Body of pancreas (tissue), 4 donors: ENCODE results near the gene PRMT2. TPM values are rescaled to one million over a fixed set of nuclear protein-coding genes. Genes with fewer than 3 reads are reported as not detected.
A peak's percentile ranks its signal among the peaks of the same experiment; 100 is the strongest.

Source experiments
- ATAC-seq: fragments of 150-250 bp; one replicate; pipeline ENCODE4 v1.9.1; 2016
- DNase-seq, 4 donors: peaks; one replicate each; pipeline ENCODE4 v3.0.0-alpha.2; 2019
- H3K27ac ChIP-seq, 4 donors: fragments of 200-600 bp; sonication (generic); 1 replicate in 3 of 4; 2 replicates in 1 of 4; pipeline versions ENCODE4 v1.5.1 to v1.6.1; 2016 to 2019; ENCODE audit warnings: mild to moderate bottlenecking in 1 of 4, mixed read lengths in 1 of 4, moderate library complexity in 1 of 4
- H3K27me3 ChIP-seq, 2 donors: fragments of 200-600 bp; sonication (generic); one replicate each; pipeline ENCODE4 v1.6.0; 2016; ENCODE audit warnings: mild to moderate bottlenecking in 1 of 2
- H3K36me3 ChIP-seq, 2 donors: fragments of 200-600 bp; sonication (generic); replicated peaks in 1 of 2; 2 replicates each; pipeline ENCODE4 v1.5.1; 2016; ENCODE audit warnings: low read depth in 2 of 2; ENCODE audit not compliant: insufficient read depth in 1 of 2
- H3K4me1 ChIP-seq: fragments of 200-600 bp; sonication (generic); one replicate; pipeline ENCODE4 v1.6.0; 2016
- H3K4me3 ChIP-seq, 2 donors: fragments of 200-600 bp; sonication (generic); 1 replicate in 1 of 2; 2 replicates in 1 of 2; pipeline ENCODE4 v1.5.1; 2016 to 2019
- H3K9me3 ChIP-seq, 3 donors: fragments of 200-600 bp; sonication (generic); 1 replicate in 2 of 3; 2 replicates in 1 of 3; pipeline ENCODE4 v1.5.1; 2016
- POLR2A ChIP-seq, 3 donors: fragments of 450-650 bp; IDR thresholded peaks; one replicate each; pipeline ENCODE4 v1.6.1; 2016; ENCODE audit warnings: antibody characterized with exemption in 3 of 3, mild to moderate bottlenecking in 2 of 3
- WGBS, 2 donors: methylation state at CpG; one replicate each; pipeline ENCODE4 v1.1.5; 2017; 5-methylcytosine and 5-hydroxymethylcytosine counted together
- intact Hi-C: fragments of 100-400 bp; cut with DNase I; formaldehyde crosslinking; loops from one replicate; pipeline ENCODE4 v1.15.1; 2023
- total RNA-seq, 2 donors: library from RNA; depleted of rRNA; stranded (reverse); fragments of >200 nt; gene quantifications; one replicate each; pipeline ENCODE4 v1.1.0, GENCODE V29; 2016
- TF ChIP-seq, protein P1 (sequence below), 7 experiments: fragments of 450-650 bp in 4 of 7; fragments of 200-600 bp in 3 of 7; sonication (generic) in 3 of 7; IDR thresholded peaks; one replicate each; pipeline ENCODE4 v1.5.1; 2016 to 2019; ENCODE audit warnings: antibody characterized with exemption in 7 of 7

Gene PRMT2
- total RNA-seq, 2 donors from 2014 or later: 30.0 to 63.6 TPM

DNA sequence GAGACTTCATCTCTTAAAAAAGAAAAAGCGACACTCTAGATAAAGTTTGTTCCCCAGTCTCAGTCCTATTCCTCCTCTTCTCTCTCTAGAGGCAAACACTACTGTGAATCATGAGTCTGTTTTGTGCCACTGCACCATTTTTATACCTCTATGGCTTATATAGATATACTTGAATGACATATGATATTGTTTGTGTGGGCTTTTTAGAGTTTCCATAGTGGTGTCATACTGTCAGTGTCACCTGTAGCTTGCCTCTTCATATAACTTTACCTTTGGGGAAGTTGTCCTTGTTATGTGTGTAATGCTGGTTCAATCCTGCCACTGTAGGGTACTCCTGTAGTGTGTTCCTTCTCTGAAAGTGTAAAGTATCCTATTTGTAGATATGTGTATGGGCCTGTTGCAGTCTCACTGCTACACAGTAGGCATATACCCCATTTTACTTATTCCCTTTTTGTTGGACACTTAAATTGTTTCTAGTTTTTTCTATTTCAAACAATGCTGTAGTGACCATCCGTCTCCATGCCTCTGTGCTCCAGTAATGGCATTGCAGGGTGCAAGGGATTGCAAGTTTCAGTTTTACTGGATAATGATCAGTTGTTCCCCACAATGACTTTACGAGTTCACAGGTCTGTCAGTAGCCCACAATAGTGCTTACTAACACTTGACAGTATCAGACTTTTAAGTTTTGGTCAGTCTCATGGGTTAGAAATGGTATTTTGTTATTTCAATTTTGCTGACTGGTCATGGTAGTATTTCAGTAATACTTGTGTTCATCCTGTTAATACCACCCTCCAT is 2.7 kb downstream of the PRMT2 start:
- Histone ChIP-seq H3K9me3 (no peaks in the 10 kb centered on the region), H3K27me3 (no peaks in the 10 kb centered on the region), H3K4me3 (no peak overlapping the region), H3K4me1 (peaks cover 22% of the 10 kb centered on the region), H3K36me3 (no peaks in the 10 kb centered on the region), H3K27ac (no peak overlapping the region)
- TF ChIP-seq, protein P1, sequence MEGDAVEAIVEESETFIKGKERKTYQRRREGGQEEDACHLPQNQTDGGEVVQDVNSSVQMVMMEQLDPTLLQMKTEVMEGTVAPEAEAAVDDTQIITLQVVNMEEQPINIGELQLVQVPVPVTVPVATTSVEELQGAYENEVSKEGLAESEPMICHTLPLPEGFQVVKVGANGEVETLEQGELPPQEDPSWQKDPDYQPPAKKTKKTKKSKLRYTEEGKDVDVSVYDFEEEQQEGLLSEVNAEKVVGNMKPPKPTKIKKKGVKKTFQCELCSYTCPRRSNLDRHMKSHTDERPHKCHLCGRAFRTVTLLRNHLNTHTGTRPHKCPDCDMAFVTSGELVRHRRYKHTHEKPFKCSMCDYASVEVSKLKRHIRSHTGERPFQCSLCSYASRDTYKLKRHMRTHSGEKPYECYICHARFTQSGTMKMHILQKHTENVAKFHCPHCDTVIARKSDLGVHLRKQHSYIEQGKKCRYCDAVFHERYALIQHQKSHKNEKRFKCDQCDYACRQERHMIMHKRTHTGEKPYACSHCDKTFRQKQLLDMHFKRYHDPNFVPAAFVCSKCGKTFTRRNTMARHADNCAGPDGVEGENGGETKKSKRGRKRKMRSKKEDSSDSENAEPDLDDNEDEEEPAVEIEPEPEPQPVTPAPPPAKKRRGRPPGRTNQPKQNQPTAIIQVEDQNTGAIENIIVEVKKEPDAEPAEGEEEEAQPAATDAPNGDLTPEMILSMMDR (IDR thresholded peaks at IDR 0.05): no peak
- no peak for TF ChIP-seq POLR2A (IDR thresholded peaks at IDR 0.05)
- ATAC-seq (no peak), DNase-seq (no peak)
- intact Hi-C loops: no loop called here
- WGBS, 2 donors: 69 to 79% methylated on average over 3 of the region's 3 CpGs

DNA sequence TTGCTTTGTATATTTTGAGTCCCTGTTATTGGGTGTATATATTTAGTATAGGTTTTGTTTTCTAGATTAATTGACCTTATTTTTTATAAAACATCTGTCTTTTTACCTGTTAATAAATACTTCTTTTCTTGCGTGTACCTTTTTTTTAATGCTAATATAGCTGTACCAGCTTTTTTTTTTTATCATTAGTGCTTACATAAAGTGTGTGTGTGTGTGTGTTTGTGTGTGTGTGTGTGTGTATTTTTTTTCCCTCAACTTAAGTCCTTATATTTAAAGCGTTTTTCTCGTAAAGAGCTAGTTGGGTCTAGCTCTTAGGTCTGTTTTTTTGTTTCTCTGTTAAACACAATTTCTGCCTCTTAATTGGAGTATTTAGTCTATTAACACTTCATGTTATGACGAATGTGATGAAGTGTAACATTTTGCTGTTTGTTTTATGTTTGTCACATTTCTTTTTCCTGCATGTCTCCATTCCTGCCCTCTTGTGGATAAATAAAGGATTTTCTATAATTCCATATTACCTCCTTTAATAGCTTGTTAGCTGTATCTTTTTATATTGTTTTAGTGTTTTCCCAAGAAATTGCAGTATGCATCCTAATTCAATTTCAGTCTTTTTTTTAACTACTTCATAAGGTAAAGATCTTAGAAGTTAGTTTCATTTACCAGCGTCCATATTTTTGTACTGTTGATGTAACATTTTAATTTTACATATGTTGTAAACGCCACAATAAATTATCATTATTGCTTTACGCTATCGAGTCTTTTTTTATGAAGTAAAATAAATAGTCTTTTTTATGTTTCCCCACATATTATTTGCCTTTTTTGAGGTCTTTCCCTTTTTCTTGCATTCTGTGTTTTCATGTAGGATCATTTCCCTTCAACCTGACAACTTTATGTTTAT is 4.3 kb downstream of the PRMT2 start:
- intact Hi-C loops: no loop called here
- Histone ChIP-seq H3K36me3 (peaks cover 0 to 3% of the 10 kb centered on the region in 2 donors), H3K27ac (no peak overlapping the region), H3K4me1 (peaks cover 18% of the 10 kb centered on the region), H3K4me3 (no peak overlapping the region), H3K9me3 (no peaks in the 10 kb centered on the region), H3K27me3 (no peaks in the 10 kb centered on the region)
- TF ChIP-seq, protein P1 (IDR thresholded peaks at IDR 0.05): peak in 6 of 7 experiments; percentile 22 to 49 (median 38)
- no peak for TF ChIP-seq POLR2A (IDR thresholded peaks at IDR 0.05)
- no peak for ATAC-seq
- WGBS, 2 donors: 78 to 84% methylated on average over 8 of the region's 8 CpGs
- DNase-seq: no peak

DNA sequence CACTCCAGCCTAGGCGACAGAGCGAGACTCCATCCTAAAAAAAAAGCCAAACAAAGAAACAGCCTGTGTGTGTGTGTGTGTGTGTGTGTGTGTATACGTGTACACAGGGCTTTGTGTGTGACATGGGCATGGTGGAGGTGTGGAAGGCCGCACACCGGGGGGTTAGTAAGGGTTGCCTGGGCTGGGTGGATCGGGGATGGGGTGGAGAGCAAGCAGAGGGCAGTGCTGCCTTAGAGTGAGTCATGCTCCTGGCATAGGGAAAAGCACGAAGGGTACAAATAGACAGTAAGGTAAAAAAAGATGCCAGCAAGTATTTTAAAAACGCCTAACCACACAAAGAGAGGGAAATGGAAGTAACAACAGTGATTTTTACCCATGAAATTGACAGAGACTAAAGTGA is 6.2 kb downstream of the PRMT2 start:
- TF ChIP-seq, protein P1 (IDR thresholded peaks at IDR 0.05): no peak
- TF ChIP-seq POLR2A (IDR thresholded peaks at IDR 0.05): no peak
- intact Hi-C loops: no loop called here
- ATAC-seq: no peak
- Histone ChIP-seq H3K27me3 (no peaks in the 10 kb centered on the region), H3K27ac (no peak overlapping the region), H3K36me3 (peaks cover 0 to 10% of the 10 kb centered on the region in 2 donors), H3K9me3 (no peaks in the 10 kb centered on the region), H3K4me3 (no peak overlapping the region), H3K4me1 (peaks cover 7% of the 10 kb centered on the region)
- WGBS, 2 donors: 81 to 87% methylated on average over 8 of the region's 8 CpGs
- no peak for DNase-seq

DNA sequence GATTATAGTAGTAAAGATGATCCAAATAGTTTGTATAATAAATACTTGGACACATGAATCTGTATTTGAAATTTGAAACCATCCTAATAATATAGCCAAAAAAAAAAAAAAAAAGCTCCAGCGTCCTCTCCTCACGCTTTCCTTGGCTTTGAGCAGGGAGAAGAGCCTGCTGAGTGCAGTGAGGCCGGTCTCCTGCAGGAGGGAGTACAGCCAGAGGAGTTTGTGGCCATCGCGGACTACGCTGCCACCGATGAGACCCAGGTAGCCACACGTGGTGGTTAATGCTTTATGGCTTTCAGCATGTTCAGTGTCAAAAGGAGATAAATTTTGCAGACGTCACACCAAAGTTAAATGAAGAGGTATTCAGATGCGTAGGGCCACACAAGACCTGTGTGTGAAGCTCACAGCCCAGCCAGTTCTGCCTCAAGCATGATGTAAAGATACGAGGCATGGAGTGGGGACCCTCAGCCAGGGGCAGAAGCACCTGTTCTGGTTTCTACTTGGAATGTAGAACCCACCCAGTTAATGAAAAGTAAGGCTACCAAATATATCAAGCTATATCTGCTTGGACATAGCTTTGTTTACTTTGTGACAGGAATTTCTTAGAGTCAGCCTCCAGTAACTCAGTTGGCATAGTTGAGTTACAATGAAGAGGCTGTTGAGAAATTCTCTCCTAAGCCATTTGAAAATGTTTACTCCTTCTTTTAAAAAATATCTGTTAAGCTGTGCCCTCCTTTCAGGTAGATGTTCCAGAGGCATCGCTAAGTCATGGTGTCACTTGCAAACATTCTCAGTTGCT is 8.1 kb downstream of the PRMT2 start:
- 87 to 88% methylated on average over 12 of the region's 12 CpGs for WGBS, 2 donors
- H3K36me3 ChIP-seq: peaks cover 0 to 16% of the 10 kb centered on the region in 2 donors
- intact Hi-C loops: no loop called here
- TF ChIP-seq, protein P1 (IDR thresholded peaks at IDR 0.05): no peak
- no peak for TF ChIP-seq POLR2A (IDR thresholded peaks at IDR 0.05)
- no peaks in the 10 kb centered on the region for H3K27me3 ChIP-seq
- no peak overlapping the region for H3K27ac ChIP-seq
- ATAC-seq (no peak), DNase-seq (no peak)
- H3K4me3 ChIP-seq: no peak overlapping the region
- no peaks in the 10 kb centered on the region for H3K4me1 ChIP-seq
- H3K9me3 ChIP-seq: no peaks in the 10 kb centered on the region
